ENCODE data around the gene VGLL4. TPM values are rescaled to one million over a fixed set of nuclear protein-coding genes. Genes with fewer than 3 reads are reported as not detected.

Gene VGLL4
- total and polyA plus RNA-seq, 2 of the 4 experiments (the other 2 are of a cell fraction) = 26.2 to 35.4 TPM

DNA sequence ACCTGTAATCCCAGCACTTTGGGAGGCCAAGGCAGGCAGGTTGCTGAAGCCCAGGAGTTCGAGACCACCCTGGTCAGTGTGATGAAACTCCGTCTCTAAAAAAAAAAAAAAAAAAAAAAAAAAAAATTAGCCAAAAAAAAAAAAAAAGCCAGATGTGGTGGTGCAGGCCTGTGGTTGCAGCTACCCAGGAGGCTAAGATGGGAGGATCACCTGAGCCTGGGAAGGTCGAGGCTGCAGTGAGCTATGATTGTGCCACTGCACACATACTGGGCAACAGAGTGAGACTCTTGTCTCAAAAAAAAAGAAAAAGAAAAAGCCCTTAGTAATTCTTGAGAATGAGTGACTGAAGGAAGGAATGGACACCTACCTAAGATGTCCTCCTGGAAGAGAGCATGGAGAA lies 105.1 kb downstream of the VGLL4 start:
- Histone ChIP-seq H3K14ac (replicated peaks; ENCODE audit: low read depth, low read length) (no peak overlapping the region), H3K4me3 (ENCODE audit: insufficient read depth, low read depth, low read length) (no peak overlapping the region), H3K4me1 (ENCODE audit: control insufficient read depth, insufficient read depth, low read length) (peaks cover 6% of the 10 kb centered on the region), H4K5ac (ENCODE audit: low read depth, low read length) (no peak overlapping the region), H2BK5ac (ENCODE audit: low read depth, low read length, poor library complexity, severe bottlenecking) (no peak overlapping the region), H3K79me1 (ENCODE audit: low read depth in 1 of 2, low read length in 2 of 2) (peaks cover 3 to 16% of the 10 kb centered on the region in 2 experiments; a peak in 3 of 4 replicates), H2AK5ac (ENCODE audit: low read depth, low read length) (no peak overlapping the region), H3K36me3 (ENCODE audit: control insufficient read depth, insufficient read depth, low read length) (no peaks in the 10 kb centered on the region), H3K27me3 (ENCODE audit: control insufficient read depth, insufficient read depth, low read length) (no peaks in the 10 kb centered on the region), H2AFZ (replicated peaks; ENCODE audit: low read length, poor library complexity) (no peak overlapping the region), H3K4me2 (ENCODE audit: low read depth, low read length) (no peak overlapping the region), H4K20me1 (ENCODE audit: insufficient read depth, low read length) (no peaks in the 10 kb centered on the region), H3K56ac (ENCODE audit: extremely low read depth, insufficient read depth, low read length) (no peak overlapping the region), H4K8ac (ENCODE audit: low read depth in 2 of 2, low read length in 2 of 2) (no peak overlapping the region), H2BK120ac (ENCODE audit: low read depth, low read length) (no peak overlapping the region), H2AK9ac (replicated peaks; ENCODE audit: low read depth, low read length, poor library complexity) (no peak overlapping the region), H3K9ac (ENCODE audit: low read depth, low read length) (no peak overlapping the region), H2BK20ac (ENCODE audit: low read depth, low read length) (no peak overlapping the region), H3K18ac (ENCODE audit: low read depth, low read length) (no peak overlapping the region), H3K9me3 (ENCODE audit: control insufficient read depth, insufficient read depth, low read length) (no peaks in the 10 kb centered on the region), H3K9me1 (ENCODE audit: insufficient read depth, low read length) (peaks cover 4% of the 10 kb centered on the region; the same call in 1 of the 2 replicates), H3K27ac (ENCODE audit: insufficient read depth, low read length) (no peak overlapping the region), H3K23ac (ENCODE audit: low read depth, low read length) (no peak overlapping the region), H4K91ac (ENCODE audit: insufficient read depth, low read depth, low read length) (no peak overlapping the region), H2BK15ac (ENCODE audit: low read depth, low read length) (no peak overlapping the region), H3K4ac (ENCODE audit: low read depth, low read length) (no peak overlapping the region)
- intact Hi-C loops (cut with micrococcal nuclease) (no loop called here), dilution Hi-C loops (cut with HindIII; ENCODE audit: low sequenced_read_pairs, unreplicated experiment) (no loop called here), in situ Hi-C loops (cut with MboI; ENCODE audit: low sequenced_read_pairs) (no loop called here)
- no peak for DNase-seq
- TF ChIP-seq MAZ (IDR thresholded peaks at IDR 0.05; ENCODE audit: borderline replicate concordance, low read depth, low read length) (no peak), RCOR1 (IDR thresholded peaks at IDR 0.05; ENCODE audit: insufficient replicate concordance, low read length) (no peak), RAD21 (IDR thresholded peaks at IDR 0.05; ENCODE audit: low read length) (no peak), BHLHE40 (IDR thresholded peaks at IDR 0.05; ENCODE audit: low read depth, low read length) (no peak), FOS (IDR thresholded peaks at IDR 0.05; ENCODE audit: low read depth, low read length) (no peak), CHD1 (IDR thresholded peaks at IDR 0.05; ENCODE audit: low read depth, low read length) (no peak), MAFK (IDR thresholded peaks at IDR 0.05; ENCODE audit: low read depth, low read length) (no peak), NFE2L2 (IDR thresholded peaks at IDR 0.05; ENCODE audit: low read depth, low read length) (no peak)
- TF ChIP-seq, protein P1, sequence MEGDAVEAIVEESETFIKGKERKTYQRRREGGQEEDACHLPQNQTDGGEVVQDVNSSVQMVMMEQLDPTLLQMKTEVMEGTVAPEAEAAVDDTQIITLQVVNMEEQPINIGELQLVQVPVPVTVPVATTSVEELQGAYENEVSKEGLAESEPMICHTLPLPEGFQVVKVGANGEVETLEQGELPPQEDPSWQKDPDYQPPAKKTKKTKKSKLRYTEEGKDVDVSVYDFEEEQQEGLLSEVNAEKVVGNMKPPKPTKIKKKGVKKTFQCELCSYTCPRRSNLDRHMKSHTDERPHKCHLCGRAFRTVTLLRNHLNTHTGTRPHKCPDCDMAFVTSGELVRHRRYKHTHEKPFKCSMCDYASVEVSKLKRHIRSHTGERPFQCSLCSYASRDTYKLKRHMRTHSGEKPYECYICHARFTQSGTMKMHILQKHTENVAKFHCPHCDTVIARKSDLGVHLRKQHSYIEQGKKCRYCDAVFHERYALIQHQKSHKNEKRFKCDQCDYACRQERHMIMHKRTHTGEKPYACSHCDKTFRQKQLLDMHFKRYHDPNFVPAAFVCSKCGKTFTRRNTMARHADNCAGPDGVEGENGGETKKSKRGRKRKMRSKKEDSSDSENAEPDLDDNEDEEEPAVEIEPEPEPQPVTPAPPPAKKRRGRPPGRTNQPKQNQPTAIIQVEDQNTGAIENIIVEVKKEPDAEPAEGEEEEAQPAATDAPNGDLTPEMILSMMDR (conservative IDR thresholded peaks at IDR 0.05; ENCODE audit: low read depth, low read length) = no peak
- BruUV-seq (replicated peaks) = no TSS peak
- CTCF ChIA-PET = interaction anchor here (0.6 to 0.7 kb wide), 2 partner anchors 38 to 271 kb away, joined by 3 to 7 read pairs; no protein-coding TSS in a partner anchor
- no CpG with 5 or more reads among the region's 3 CpGs for WGBS, 2 experiments (ENCODE audit: extremely low coverage in 2 of 2, insufficient read length in 1 of 2)
- ATAC-seq (ENCODE audit: low read depth) = no peak
- POLR2A ChIA-PET (ENCODE audit: unreplicated experiment) = interaction anchor here (0.6 kb wide), 1 partner anchor 251 kb away, joined by 4 read pairs; no protein-coding TSS in a partner anchor

All from IMR-90 (cell line).